OCI-LY1 (cell line): Measurements from ENCODE around the gene PRRT1.
A peak's percentile ranks its signal among the peaks of the same experiment; 100 is the strongest.

Experiments used
- H2AFZ ChIP-seq: fragments of 200-600 bp; sonication (generic), shearing (Covaris generic); 2 replicates; pipeline ENCODE4 v1.6.0; 2014; ENCODE audit warnings: antibody characterized with exemption, mild to moderate bottlenecking, low read length
- H3F3A ChIP-seq: fragments of 200-600 bp; sonication (generic), shearing (Covaris generic); 2 replicates; pipeline ENCODE4 v1.6.0; 2014; ENCODE audit warnings: mild to moderate bottlenecking, antibody characterized with exemption, low read length, moderate library complexity; ENCODE audit not compliant: insufficient read depth
- H3K27ac ChIP-seq: fragments of 200-600 bp; sonication (generic); 2 replicates; pipeline ENCODE4 v1.5.1; 2014; ENCODE audit warnings: low read length, mixed run types, mild to moderate bottlenecking, low read depth; ENCODE audit not compliant: poor library complexity, severe bottlenecking
- H3K27me3 ChIP-seq: fragments of 200-600 bp; sonication (generic); 2 replicates; pipeline ENCODE4 v1.6.0; 2014; ENCODE audit warnings: antibody characterized with exemption, mild to moderate bottlenecking, low read length, moderate library complexity; ENCODE audit not compliant: insufficient read depth
- H3K36me3 ChIP-seq: fragments of 200-600 bp; sonication (generic); 2 replicates; pipeline ENCODE4 v1.6.1; 2014; ENCODE audit warnings: mild to moderate bottlenecking, antibody characterized with exemption, low read length, moderate library complexity, mixed read lengths; ENCODE audit not compliant: insufficient read depth
- H3K4me1 ChIP-seq: fragments of 200-600 bp; sonication (generic); 2 replicates; pipeline ENCODE4 v1.5.1; 2014; ENCODE audit warnings: mild to moderate bottlenecking, low read length, moderate library complexity; ENCODE audit not compliant: insufficient read depth, severe bottlenecking
- H3K4me2 ChIP-seq: fragments of 200-600 bp; sonication (generic), shearing (Covaris generic); 2 replicates; pipeline ENCODE4 v1.6.1; 2014; ENCODE audit warnings: low read length
- H3K4me3 ChIP-seq: fragments of 200-600 bp; sonication (generic); 2 replicates; pipeline ENCODE4 v1.5.1; 2014; ENCODE audit warnings: low read length, low read depth, mild to moderate bottlenecking, mixed read lengths; ENCODE audit not compliant: poor library complexity, severe bottlenecking
- H3K79me2 ChIP-seq: fragments of 200-600 bp; shearing (Covaris generic); 2 replicates; pipeline ENCODE4 v1.6.1; 2016; ENCODE audit warnings: mixed run types, low read length, mixed read lengths; ENCODE audit not compliant: insufficient read depth
- H3K9ac ChIP-seq: fragments of 200-600 bp; sonication (generic), shearing (Covaris generic); 2 replicates; pipeline ENCODE4 v1.6.1; 2014; ENCODE audit warnings: mild to moderate bottlenecking, low read length, mixed read lengths
- H3K9me2 ChIP-seq: fragments of 200-600 bp; sonication (generic), shearing (Covaris generic); 2 replicates; pipeline ENCODE4 v1.6.1; 2014; ENCODE audit warnings: low read depth, mild to moderate bottlenecking, low read length, mixed read lengths
- H3K9me3 ChIP-seq: fragments of 200-600 bp; shearing (Covaris generic); 2 replicates; pipeline ENCODE4 v1.6.1; 2014; ENCODE audit warnings: low read length, mixed read lengths
- H4K20me1 ChIP-seq: fragments of 200-600 bp; sonication (generic), shearing (Covaris generic); 2 replicates; pipeline ENCODE4 v1.6.0; 2016; ENCODE audit warnings: mild to moderate bottlenecking, low read length; ENCODE audit not compliant: insufficient read depth
- EZH2 ChIP-seq: fragments of 200-600 bp; sonication (generic), shearing (Covaris generic); IDR thresholded peaks from 2 replicates; pipeline ENCODE4 v1.8.0; 2017; ENCODE audit warnings: borderline replicate concordance, mixed run types, mild to moderate bottlenecking, antibody characterized with exemption, low read length, moderate library complexity, mixed read lengths
- TF ChIP-seq, protein P1 (sequence below): fragments of 200-600 bp; sonication (generic), shearing (Covaris generic); IDR thresholded peaks from 2 replicates; pipeline ENCODE4 v1.5.1; 2017; ENCODE audit warnings: mild to moderate bottlenecking, antibody characterized with exemption, low read length, moderate library complexity, mixed read lengths

PRRT1 gene

DNA sequence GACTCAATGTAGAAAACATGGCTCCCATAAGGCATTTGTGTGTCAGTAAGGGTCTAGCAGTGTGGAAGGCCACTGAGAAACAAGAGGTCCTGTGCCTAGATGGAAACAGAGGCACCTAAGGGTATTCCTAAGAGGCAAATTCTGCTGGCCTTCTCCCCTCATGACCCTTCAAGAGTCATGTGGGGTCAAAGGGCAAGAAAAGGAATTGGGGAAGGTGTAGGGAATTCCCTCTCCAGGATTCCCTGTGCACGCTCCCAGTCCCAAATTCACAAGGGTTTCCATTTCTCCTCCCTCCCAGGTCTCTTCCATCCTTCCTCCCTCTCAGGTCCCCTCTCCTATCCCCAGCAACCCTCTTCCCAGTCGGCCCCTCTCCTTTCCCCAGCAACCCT is 23.6 kb upstream of the PRRT1 start:
- Histone ChIP-seq H4K20me1 (no peaks in the 10 kb centered on the region), H2AFZ (no peak overlapping the region), H3K79me2 (peaks cover 12% of the 10 kb centered on the region; the same call in 1 of the 2 replicates), H3F3A (no peaks in the 10 kb centered on the region), H3K36me3 (peaks cover 16% of the 10 kb centered on the region; the same call in 1 of the 2 replicates), H3K4me1 (peaks cover 56% of the 10 kb centered on the region), H3K4me3 (peak overlapping the region; percentile 91), H3K9me2 (no peaks in the 10 kb centered on the region), H3K9me3 (no peaks in the 10 kb centered on the region), H3K27me3 (no peaks in the 10 kb centered on the region), H3K4me2 (peak overlapping the region; percentile 96), H3K27ac (peak overlapping the region; percentile 20), H3K9ac (peak overlapping the region; percentile 96)
- TF ChIP-seq, protein P1, sequence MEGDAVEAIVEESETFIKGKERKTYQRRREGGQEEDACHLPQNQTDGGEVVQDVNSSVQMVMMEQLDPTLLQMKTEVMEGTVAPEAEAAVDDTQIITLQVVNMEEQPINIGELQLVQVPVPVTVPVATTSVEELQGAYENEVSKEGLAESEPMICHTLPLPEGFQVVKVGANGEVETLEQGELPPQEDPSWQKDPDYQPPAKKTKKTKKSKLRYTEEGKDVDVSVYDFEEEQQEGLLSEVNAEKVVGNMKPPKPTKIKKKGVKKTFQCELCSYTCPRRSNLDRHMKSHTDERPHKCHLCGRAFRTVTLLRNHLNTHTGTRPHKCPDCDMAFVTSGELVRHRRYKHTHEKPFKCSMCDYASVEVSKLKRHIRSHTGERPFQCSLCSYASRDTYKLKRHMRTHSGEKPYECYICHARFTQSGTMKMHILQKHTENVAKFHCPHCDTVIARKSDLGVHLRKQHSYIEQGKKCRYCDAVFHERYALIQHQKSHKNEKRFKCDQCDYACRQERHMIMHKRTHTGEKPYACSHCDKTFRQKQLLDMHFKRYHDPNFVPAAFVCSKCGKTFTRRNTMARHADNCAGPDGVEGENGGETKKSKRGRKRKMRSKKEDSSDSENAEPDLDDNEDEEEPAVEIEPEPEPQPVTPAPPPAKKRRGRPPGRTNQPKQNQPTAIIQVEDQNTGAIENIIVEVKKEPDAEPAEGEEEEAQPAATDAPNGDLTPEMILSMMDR: no peak
- TF ChIP-seq EZH2: no peak

DNA sequence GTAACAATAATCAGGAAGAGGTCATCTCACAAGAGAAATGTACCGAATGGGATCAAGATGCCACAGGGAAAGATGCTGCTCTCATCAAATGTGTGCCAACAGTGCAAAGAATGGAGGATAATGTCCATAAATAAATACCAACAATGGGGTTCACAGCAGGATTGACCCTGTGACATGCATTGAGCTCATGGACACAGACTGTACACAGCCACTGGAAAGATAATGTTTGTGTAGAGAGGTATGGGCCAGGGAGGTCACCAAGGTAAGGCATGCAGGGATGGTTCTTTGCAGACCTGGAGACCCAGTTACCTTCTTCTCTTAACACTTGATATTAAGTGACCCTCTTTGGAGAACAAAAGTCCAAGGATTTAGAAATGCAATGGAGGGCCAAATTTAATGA is 22.7 kb upstream of the PRRT1 start:
- Histone ChIP-seq H3K27ac (no peak overlapping the region), H3K9me3 (no peaks in the 10 kb centered on the region), H3K79me2 (peaks cover 12% of the 10 kb centered on the region; the same call in 1 of the 2 replicates), H3K27me3 (no peaks in the 10 kb centered on the region), H3K4me2 (peak overlapping the region; percentile 96), H3F3A (no peaks in the 10 kb centered on the region), H3K9me2 (no peaks in the 10 kb centered on the region), H3K4me1 (peaks cover 53% of the 10 kb centered on the region), H2AFZ (no peak overlapping the region), H4K20me1 (no peaks in the 10 kb centered on the region), H3K4me3 (peak overlapping the region; percentile 91), H3K36me3 (peaks cover 17% of the 10 kb centered on the region; the same call in 1 of the 2 replicates), H3K9ac (no peak overlapping the region; the same call in 1 of the 2 replicates)
- TF ChIP-seq, protein P1: no peak
- no peak for TF ChIP-seq EZH2

DNA sequence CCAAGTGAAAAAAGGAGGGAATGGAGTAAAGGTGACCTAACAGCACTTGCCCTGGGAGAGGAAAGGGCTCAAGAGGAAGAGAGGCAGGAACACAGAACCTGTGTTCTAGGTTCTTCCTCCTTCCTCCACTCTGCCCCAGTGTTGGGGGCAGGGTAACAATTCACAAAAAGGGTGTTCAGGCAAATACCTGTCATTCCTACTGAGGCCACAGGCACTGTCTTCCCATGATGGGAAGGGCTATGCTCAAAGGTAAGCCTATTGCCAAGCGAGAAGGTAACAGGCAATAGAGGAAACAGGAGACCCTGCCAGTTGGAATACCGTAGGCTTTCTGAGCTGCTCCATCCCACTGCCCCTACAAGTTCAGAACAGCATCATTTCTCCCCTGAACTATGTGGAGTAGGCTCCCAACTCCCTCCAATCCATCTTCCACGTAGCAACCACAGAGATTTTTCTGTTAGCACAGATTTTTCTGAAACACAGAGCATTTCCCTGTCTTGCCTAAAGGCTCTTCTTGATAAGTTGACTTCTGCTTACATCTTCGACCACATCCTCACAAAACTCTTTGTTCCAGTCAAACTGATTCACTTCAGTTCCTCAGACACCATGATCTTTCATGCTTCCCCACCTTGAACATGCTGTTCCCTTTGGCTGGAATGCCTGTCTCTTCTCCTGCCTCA is 21.4 kb upstream of the PRRT1 start:
- Histone ChIP-seq H2AFZ (no peak overlapping the region), H3K9me2 (no peaks in the 10 kb centered on the region), H3K27ac (no peak overlapping the region), H3K4me3 (no peak overlapping the region), H3K4me1 (peaks cover 47% of the 10 kb centered on the region), H4K20me1 (no peaks in the 10 kb centered on the region), H3K36me3 (peaks cover 28% of the 10 kb centered on the region; the same call in 1 of the 2 replicates), H3K79me2 (peaks cover 12% of the 10 kb centered on the region; the same call in 1 of the 2 replicates), H3F3A (no peaks in the 10 kb centered on the region), H3K4me2 (peak overlapping the region; percentile 14; the same call in 1 of the 2 replicates), H3K9me3 (no peaks in the 10 kb centered on the region), H3K27me3 (no peaks in the 10 kb centered on the region), H3K9ac (no peak overlapping the region)
- TF ChIP-seq, protein P1: no peak
- TF ChIP-seq EZH2: no peak
